ENCODE measurements around the gene TOMM40L.

The TOMM40L gene

GRCh38 chr1:161197560-161198193 lies 28.2 kb upstream of the TOMM40L start:
- DNase-seq, result peak in 1 of 2 experiments; percentile 55

GRCh38 chr1:161198194-161198896 lies 27.5 kb upstream of the TOMM40L start:
- DNase-seq, result peak; percentile 84 to 96

GRCh38 chr1:161198897-161199431 lies 26.9 kb upstream of the TOMM40L start, which contains the start of gene ADAMTS4:
Gene ADAMTS4, minus strand, starts transcription at chr1:161199054. Its CDS starts 427 bp downstream, at chr1:161198627.
- DNase-seq, result peak; percentile 28 to 67

GRCh38 chr1:161199506-161200139 lies 26.2 kb upstream of the TOMM40L start:
- peak; percentile 55 to 74 for DNase-seq

GRCh38 chr1:161200421-161200991 lies 25.4 kb upstream of the TOMM40L start:
- DNase-seq, result no peak

GRCh38 chr1:161200992-161201835 lies 24.6 kb upstream of the TOMM40L start:
- peak in 1 of 2 experiments; percentile 49 for DNase-seq

- DNase-seq, result peak; percentile 100
Measured at GRCh38 chr1:161201836-161202712, 23.8 kb upstream of the TOMM40L start, which contains the start of gene NDUFS2. Gene NDUFS2, plus strand, starts transcription at chr1:161202367. Its CDS starts 19 bp downstream, at chr1:161202386.

- DNase-seq, result no peak
Measured at GRCh38 chr1:161206411-161207140, 19.3 kb upstream of the TOMM40L start.

GRCh38 chr1:161207173-161207572 lies 18.7 kb upstream of the TOMM40L start:
- no peak for DNase-seq

GRCh38 chr1:161209790-161210409 lies 16.0 kb upstream of the TOMM40L start:
- peak; percentile 86 to 97 for DNase-seq

GRCh38 chr1:161214369-161214768 lies 11.5 kb upstream of the TOMM40L start:
- DNase-seq, result no peak

GRCh38 chr1:161215076-161215475 lies 10.8 kb upstream of the TOMM40L start, which contains the start of gene FCER1G:
Gene FCER1G, plus strand, starts transcription at chr1:161215295. Its CDS starts 27 bp downstream, at chr1:161215322.
- no peak for DNase-seq

- DNase-seq, result no peak
Measured at GRCh38 chr1:161216945-161217712, 8.7 kb upstream of the TOMM40L start.

- DNase-seq, result no peak
Measured at GRCh38 chr1:161217831-161218230, 8.0 kb upstream of the TOMM40L start.

GRCh38 chr1:161218301-161219077 lies 7.4 kb upstream of the TOMM40L start:
- DNase-seq, result no peak

- DNase-seq, result no peak
Measured at GRCh38 chr1:161219078-161219892, 6.6 kb upstream of the TOMM40L start.

- DNase-seq, result no peak
Measured at GRCh38 chr1:161220002-161220401, 5.9 kb upstream of the TOMM40L start.
